Endothelial cell of umbilical vein (primary cell): Measurements from ENCODE around the gene SCG2. TPM values are rescaled to one million over a fixed set of nuclear protein-coding genes. Genes with fewer than 3 reads are reported as not detected.

Source experiments
- BruUV-seq: library from RNA; stranded (reverse); fragments of 400-500 nt; replicated peaks from 2 replicates; lab custom pipeline; 2021; lab: Mats Ljungman, UMichigan
- CTCF ChIA-PET: fragments of 300-600, 350-600 bp; sonication (Branson Sonifier 250); formaldehyde crosslinking; loops from one replicate; lab custom pipeline; 2021; ENCODE audit warnings: antibody characterized with exemption, inconsistent platforms; lab: Charles Lee
- POLR2A ChIA-PET: fragments of 300-600, 350-600 bp; sonication (Branson Sonifier 250); formaldehyde crosslinking; loops from one replicate; lab custom pipeline; 2021; ENCODE audit warnings: antibody characterized with exemption, inconsistent platforms; lab: Charles Lee
- DNase-seq: peaks from one replicate; pipeline ENCODE4 v3.0.0-alpha.2; 2011; ENCODE audit warnings: low read depth, low spot score
- FAIRE-seq: peaks from 2 replicates; lab custom pipeline; 2011; peaks lifted over from hg19 to GRCh38; lab: Jason Lieb, UNC
- H2AFZ ChIP-seq: 2 replicates; pipeline ENCODE4 v1.6.0; 2012; ENCODE audit warnings: low read depth, low read length, control low read depth, inconsistent platforms
- H3K27ac ChIP-seq: 2 replicates; pipeline ENCODE4 v1.5.1; 2011; ENCODE audit warnings: low read depth, mild to moderate bottlenecking, control low read depth, low read length, moderate library complexity; ENCODE audit not compliant: insufficient read depth
- H3K27me3 ChIP-seq, 2 experiments: 2 replicates each; pipeline versions ENCODE4 v1.6.0 to v1.6.1; 2011; ENCODE audit warnings: low read length in 2 of 2, mixed read lengths in 1 of 2; ENCODE audit not compliant: control insufficient read depth in 2 of 2, insufficient read depth in 2 of 2
- H3K36me3 ChIP-seq, 2 experiments: 2 replicates in 1 of 2; 3 replicates in 1 of 2; pipeline ENCODE4 v1.5.1; 2011; ENCODE audit warnings: low read length in 2 of 2, mild to moderate bottlenecking in 1 of 2, moderate library complexity in 1 of 2; ENCODE audit not compliant: control insufficient read depth in 2 of 2, insufficient read depth in 2 of 2; ENCODE audit errors: extremely low read depth in 1 of 2
- H3K4me1 ChIP-seq: 3 replicates; pipeline ENCODE4 v1.5.1; 2011; ENCODE audit warnings: mild to moderate bottlenecking, low read length; ENCODE audit not compliant: control insufficient read depth, insufficient read depth; ENCODE audit errors: extremely low read depth
- H3K4me2 ChIP-seq: 2 replicates; pipeline ENCODE4 v1.6.1; 2011; ENCODE audit warnings: low read length, control low read depth, mixed read lengths; ENCODE audit not compliant: insufficient read depth
- H3K4me3 ChIP-seq, 3 experiments: fragments of 200-600 bp in 1 of 3; sonication (generic), shearing (Covaris generic) in 1 of 3; replicated peaks in 1 of 3; 2 replicates each; pipeline ENCODE4 v1.5.1; 2011 to 2016; ENCODE audit warnings: control low read depth in 3 of 3, low read length in 3 of 3, mild to moderate bottlenecking in 2 of 3, inconsistent platforms in 1 of 3, low read depth in 1 of 3, moderate library complexity in 1 of 3; ENCODE audit not compliant: insufficient read depth in 1 of 3
- H3K79me2 ChIP-seq: 2 replicates; pipeline ENCODE4 v1.6.0; 2012; ENCODE audit warnings: low read length, inconsistent platforms; ENCODE audit not compliant: control insufficient read depth, insufficient read depth
- H3K9ac ChIP-seq: replicated peaks from 2 replicates; pipeline ENCODE3; 2011; ENCODE audit warnings: low read length, control low read depth; ENCODE audit not compliant: insufficient read depth; ENCODE audit errors: extremely low read depth
- H3K9me1 ChIP-seq: replicated peaks from 3 replicates; pipeline ENCODE4 v1.6.0; 2011; ENCODE audit warnings: mild to moderate bottlenecking, low read length; ENCODE audit not compliant: control insufficient read depth, insufficient read depth; ENCODE audit errors: extremely low read depth
- H3K9me3 ChIP-seq: replicated peaks from 2 replicates; pipeline ENCODE4 v1.5.1; 2012; ENCODE audit warnings: low read length, inconsistent platforms; ENCODE audit not compliant: control insufficient read depth, insufficient read depth
- H4K20me1 ChIP-seq: replicated peaks from 2 replicates; pipeline ENCODE3; 2011; ENCODE audit warnings: mild to moderate bottlenecking, low read length; ENCODE audit not compliant: control insufficient read depth, insufficient read depth; ENCODE audit errors: extremely low read depth
- EZH2 ChIP-seq: IDR thresholded peaks from 2 replicates; pipeline ENCODE4 v1.6.1; 2012; ENCODE audit warnings: borderline replicate concordance, low read depth, mild to moderate bottlenecking, moderate library complexity, low read length, inconsistent platforms; ENCODE audit not compliant: severe bottlenecking
- FOS ChIP-seq: IDR thresholded peaks from 2 replicates; pipeline ENCODE4 v1.6.1; 2011; ENCODE audit warnings: mild to moderate bottlenecking, low read length, moderate library complexity, borderline replicate concordance; ENCODE audit not compliant: insufficient read depth
- GATA2 ChIP-seq: IDR thresholded peaks from 2 replicates; pipeline ENCODE4 v1.7.0; 2011; ENCODE audit warnings: low read depth, mild to moderate bottlenecking, moderate library complexity, mixed read lengths, low read length; ENCODE audit not compliant: insufficient read length, insufficient read depth
- JUN ChIP-seq: IDR thresholded peaks from 2 replicates; pipeline ENCODE4 v1.6.1; 2011; ENCODE audit warnings: borderline replicate concordance, low read depth; ENCODE audit not compliant: insufficient read length, insufficient read depth
- MYC ChIP-seq: IDR thresholded peaks from one replicate; pipeline ENCODE4 v1.6.1; 2011; ENCODE audit warnings: mild to moderate bottlenecking, low read depth, low read length
- POLR2A ChIP-seq: IDR thresholded peaks from 2 replicates; pipeline ENCODE4 v1.6.1; 2012; ENCODE audit warnings: low read depth, mild to moderate bottlenecking, control low read depth, low read length
- POLR2AphosphoS5 ChIP-seq: IDR thresholded peaks from 2 replicates; pipeline ENCODE4 v1.6.1; 2012; ENCODE audit warnings: low read depth, mild to moderate bottlenecking, control low read depth, low read length, moderate library complexity; ENCODE audit not compliant: insufficient read depth
- dilution Hi-C: fragments of 300-500 bp; cut with MboI; formaldehyde crosslinking; loops from one replicate; pipeline ENCODE4 v1.15.0; 2019; ENCODE audit warnings: low sequenced_read_pairs; ENCODE audit not compliant: extremely low pct_ligation_motif_present
- intact Hi-C: fragments of 100-400 bp; cut with micrococcal nuclease; formaldehyde crosslinking; loops from one replicate; pipeline ENCODE4 v1.10.0; 2022
- polyA plus RNA-seq, 4 experiments: library from polyadenylated mRNA; depleted of rRNA in 3 of 4; stranded (reverse) in 3 of 4; unstranded in 1 of 4; fragments of >200 nt; gene quantifications; 2 replicates each; pipeline versions ENCODE4 v1.2.1 to v1.2.3, GENCODE V29; 2011 to 2012; ENCODE audit warnings: missing spikeins in 1 of 4
- total RNA-seq: library from RNA; stranded (reverse); gene quantifications from 2 replicates; pipeline ENCODE4 v1.2.3, GENCODE V29; 2021
- TF ChIP-seq, protein P1 (sequence below), 2 donors: IDR thresholded peaks; 1 replicate in 1 of 2; 2 replicates in 1 of 2; pipeline ENCODE4 v1.5.1; 2011; ENCODE audit warnings: low read length in 2 of 2, mild to moderate bottlenecking in 2 of 2, moderate library complexity in 2 of 2, control low read depth in 1 of 2, inconsistent platforms in 1 of 2, low read depth in 1 of 2; ENCODE audit not compliant: insufficient read depth in 1 of 2; ENCODE audit errors: extremely low read depth in 1 of 2
- TF ChIP-seq, protein P2 (sequence below): IDR thresholded peaks from 2 replicates; pipeline ENCODE4 v1.6.1; 2011; ENCODE audit not compliant: insufficient read depth, insufficient read length

SCG2 gene
- total and polyA plus RNA-seq, 2 donors (not counting 3 experiments of a cell fraction or from before 2014, with no cell fraction given): not detected

DNA sequence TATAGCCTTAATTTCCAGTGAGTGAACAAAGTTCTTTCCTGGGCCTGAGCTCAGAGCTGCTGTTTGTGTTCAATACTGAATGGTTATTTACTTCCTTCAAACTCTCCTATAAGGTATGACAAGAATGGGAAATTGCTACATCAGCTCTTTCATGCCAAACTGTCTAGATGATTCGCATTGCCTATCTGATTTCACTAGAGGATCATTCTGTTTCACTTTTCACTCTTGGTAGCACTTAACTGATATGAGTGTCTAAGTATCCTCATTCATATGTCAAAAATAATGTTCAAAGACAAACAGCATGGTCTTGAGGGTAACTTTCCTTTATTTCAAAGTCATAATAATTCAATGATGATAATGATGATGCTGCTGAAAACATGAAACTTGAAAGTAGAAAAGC, 32.9 kb upstream of the SCG2 start:
- Histone ChIP-seq H3K27ac (no peak overlapping the region), H3K4me2 (no peak overlapping the region), H3K4me1 (no peaks in the 10 kb centered on the region), H4K20me1 (no peaks in the 10 kb centered on the region), H3K27me3 (peaks cover 0 to 2% of the 10 kb centered on the region in 2 experiments), H3K79me2 (no peaks in the 10 kb centered on the region), H3K9ac (no peak overlapping the region), H2AFZ (no peak overlapping the region), H3K9me3 (no peaks in the 10 kb centered on the region), H3K4me3 (no peak overlapping the region), H3K9me1 (no peaks in the 10 kb centered on the region), H3K36me3 (no peaks in the 10 kb centered on the region)
- intact Hi-C loops (no loop called here), dilution Hi-C loops (no loop called here)
- ChIA-PET POLR2A (no interaction called here), CTCF (interaction anchor here (0.6 kb wide), 1 partner anchor 866 kb away, joined by 3 read pairs; no protein-coding TSS in a partner anchor)
- TF ChIP-seq EZH2: no peak
- no peak for TF ChIP-seq MYC
- TF ChIP-seq JUN: no peak
- no peak for TF ChIP-seq FOS
- no peak for TF ChIP-seq GATA2
- no peak for TF ChIP-seq POLR2A
- TF ChIP-seq POLR2AphosphoS5: no peak
- DNase-seq (no peak), FAIRE-seq (no peak)
- no TSS peak for BruUV-seq

DNA sequence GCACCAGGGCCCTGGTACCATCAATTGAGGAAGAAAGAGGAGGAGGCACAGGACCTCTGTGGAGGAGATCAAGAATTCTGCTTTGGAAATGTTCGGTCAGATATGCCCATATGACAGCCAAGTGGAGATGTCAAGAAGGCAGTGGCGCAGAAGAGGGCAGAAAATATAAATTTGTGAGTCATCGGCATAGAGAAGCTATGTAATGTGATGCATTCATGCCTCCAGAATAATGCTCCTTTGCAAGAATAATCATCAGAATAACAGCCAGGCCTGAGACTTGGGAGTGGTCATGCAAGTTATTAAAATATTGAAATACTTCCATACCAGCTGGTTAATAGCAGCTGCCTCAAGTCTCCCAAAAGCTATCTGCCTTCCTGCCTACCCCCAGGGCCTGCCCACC, 32.1 kb upstream of the SCG2 start:
- peaks cover 2 to 3% of the 10 kb centered on the region in 2 experiments for H3K27me3 ChIP-seq
- DNase-seq (no peak), FAIRE-seq (no peak)
- no peak overlapping the region for H2AFZ ChIP-seq
- BruUV-seq: no TSS peak
- H3K36me3 ChIP-seq: no peaks in the 10 kb centered on the region
- no peak overlapping the region for H3K27ac ChIP-seq
- H3K9ac ChIP-seq: no peak overlapping the region
- dilution Hi-C loops (no loop called here), intact Hi-C loops (no loop called here)
- no peaks in the 10 kb centered on the region for H4K20me1 ChIP-seq
- TF ChIP-seq EZH2 (no peak), JUN (no peak), MYC (no peak), POLR2A (no peak), FOS (no peak), GATA2 (no peak), POLR2AphosphoS5 (no peak)
- TF ChIP-seq, protein P1, sequence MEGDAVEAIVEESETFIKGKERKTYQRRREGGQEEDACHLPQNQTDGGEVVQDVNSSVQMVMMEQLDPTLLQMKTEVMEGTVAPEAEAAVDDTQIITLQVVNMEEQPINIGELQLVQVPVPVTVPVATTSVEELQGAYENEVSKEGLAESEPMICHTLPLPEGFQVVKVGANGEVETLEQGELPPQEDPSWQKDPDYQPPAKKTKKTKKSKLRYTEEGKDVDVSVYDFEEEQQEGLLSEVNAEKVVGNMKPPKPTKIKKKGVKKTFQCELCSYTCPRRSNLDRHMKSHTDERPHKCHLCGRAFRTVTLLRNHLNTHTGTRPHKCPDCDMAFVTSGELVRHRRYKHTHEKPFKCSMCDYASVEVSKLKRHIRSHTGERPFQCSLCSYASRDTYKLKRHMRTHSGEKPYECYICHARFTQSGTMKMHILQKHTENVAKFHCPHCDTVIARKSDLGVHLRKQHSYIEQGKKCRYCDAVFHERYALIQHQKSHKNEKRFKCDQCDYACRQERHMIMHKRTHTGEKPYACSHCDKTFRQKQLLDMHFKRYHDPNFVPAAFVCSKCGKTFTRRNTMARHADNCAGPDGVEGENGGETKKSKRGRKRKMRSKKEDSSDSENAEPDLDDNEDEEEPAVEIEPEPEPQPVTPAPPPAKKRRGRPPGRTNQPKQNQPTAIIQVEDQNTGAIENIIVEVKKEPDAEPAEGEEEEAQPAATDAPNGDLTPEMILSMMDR (IDR thresholded peaks at IDR 0.05; ENCODE audit: extremely low read depth in 1 of 2, insufficient read depth in 1 of 2, low read depth in 1 of 2, low read length in 2 of 2): no peak
- TF ChIP-seq, protein P2, sequence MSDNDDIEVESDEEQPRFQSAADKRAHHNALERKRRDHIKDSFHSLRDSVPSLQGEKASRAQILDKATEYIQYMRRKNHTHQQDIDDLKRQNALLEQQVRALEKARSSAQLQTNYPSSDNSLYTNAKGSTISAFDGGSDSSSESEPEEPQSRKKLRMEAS: no peak
- no peaks in the 10 kb centered on the region for H3K4me1 ChIP-seq
- no peaks in the 10 kb centered on the region for H3K9me3 ChIP-seq
- H3K79me2 ChIP-seq: no peaks in the 10 kb centered on the region
- H3K9me1 ChIP-seq: no peaks in the 10 kb centered on the region
- POLR2A ChIA-PET: no interaction called here
- no peak overlapping the region for H3K4me2 ChIP-seq
- H3K4me3 ChIP-seq: no peak overlapping the region
- CTCF ChIA-PET: no interaction called here
